HCT116 (cell line): Measurements from ENCODE around the gene DMXL1. TPM values are rescaled to one million over a fixed set of nuclear protein-coding genes. Genes with fewer than 3 reads are reported as not detected.

Source experiments
- ATAC-seq: fragments of 200-7000 bp; cut with Tn5 transposase; 2 replicates; pipeline ENCODE4 v1.9.1; 2020; ENCODE audit warnings: mild to moderate bottlenecking, moderate library complexity
- BruUV-seq: library from RNA; stranded (reverse); fragments of 400-500 nt; replicated peaks from 2 replicates; lab custom pipeline; 2021; lab: Mats Ljungman, UMichigan
- CTCF ChIA-PET: fragments of 300-600 bp; sonication (Branson Sonifier 250); formaldehyde crosslinking; loops from one replicate; lab custom pipeline; 2021; ENCODE audit warnings: antibody characterized with exemption; lab: Charles Lee
- POLR2A ChIA-PET: fragments of 300-600, 350-600 bp; sonication (Branson Sonifier 250); formaldehyde crosslinking; loops from one replicate; lab custom pipeline; 2021; ENCODE audit warnings: antibody characterized with exemption; lab: Charles Lee
- RAD21 ChIA-PET, 2 experiments: fragments of 300-600 bp; sonication (Branson Sonifier 250); formaldehyde crosslinking; loops; one replicate each; lab custom pipeline; 2023; ENCODE audit warnings: low total read pairs in 2 of 2; ENCODE audit not compliant: uncharacterized antibody in 2 of 2, unreplicated experiment in 2 of 2, low non-redundant PET in 1 of 2; lab: Charles Lee
- DNase-seq: peaks from one replicate; pipeline ENCODE4 v3.0.0-alpha.2; 2010; ENCODE audit warnings: low read depth, low spot score
- H2AFZ ChIP-seq: fragments of 200-600 bp; shearing (Covaris generic), sonication (generic); 2 replicates; pipeline ENCODE4 v1.6.1; 2017; ENCODE audit warnings: low read depth, mixed run types, mixed read lengths, antibody characterized with exemption, low read length; ENCODE audit not compliant: poor library complexity, severe bottlenecking
- H3K27ac ChIP-seq: 2 replicates; pipeline ENCODE4 v1.5.1; 2012; ENCODE audit warnings: low read depth, low read length
- H3K27me3 ChIP-seq: fragments of 200-600 bp; sonication (generic); 2 replicates; pipeline ENCODE4 v1.6.1; 2016; ENCODE audit warnings: mixed run types, low read length, mixed read lengths; ENCODE audit not compliant: insufficient read depth
- H3K36me3 ChIP-seq, 2 experiments: fragments of 200-500 bp in 1 of 2; fragments of 200-600 bp in 1 of 2; sonication (Bioruptor generic) in 1 of 2; sonication (generic) in 1 of 2; 2 replicates each; pipeline versions ENCODE4 v1.5.1 to v1.6.1; 2014 to 2016; ENCODE audit warnings: low read length in 2 of 2, inconsistent platforms in 1 of 2, mixed read lengths in 1 of 2, mixed run types in 1 of 2; ENCODE audit not compliant: insufficient read depth in 2 of 2, control insufficient read depth in 1 of 2
- H3K4me1 ChIP-seq, 2 experiments: fragments of 200-600 bp in 1 of 2; sonication (generic) in 1 of 2; 2 replicates each; pipeline versions ENCODE4 v1.5.1 to v1.6.1; 2012 to 2017; ENCODE audit warnings: low read length in 2 of 2, inconsistent platforms in 1 of 2, mild to moderate bottlenecking in 1 of 2, mixed read lengths in 1 of 2, mixed run types in 1 of 2, moderate library complexity in 1 of 2; ENCODE audit not compliant: insufficient read depth in 2 of 2, control insufficient read depth in 1 of 2
- H3K4me2 ChIP-seq: fragments of 200-600 bp; sonication (generic); 2 replicates; pipeline ENCODE4 v1.6.1; 2017; ENCODE audit warnings: mixed run types, low read length, mixed read lengths
- H3K4me3 ChIP-seq, 2 experiments: fragments of 200-600 bp in 1 of 2; sonication (generic) in 1 of 2; replicated peaks in 1 of 2; 2 replicates each; pipeline ENCODE4 v1.5.1; 2011 to 2016; ENCODE audit warnings: low read length in 2 of 2, control low read depth in 1 of 2, low read depth in 1 of 2, mild to moderate bottlenecking in 1 of 2, mixed read lengths in 1 of 2, mixed run types in 1 of 2
- H3K79me2 ChIP-seq: fragments of 200-600 bp; sonication (generic); 2 replicates; pipeline ENCODE4 v1.6.1; 2017; ENCODE audit warnings: mild to moderate bottlenecking, mixed run types, low read length, moderate library complexity, mixed read lengths; ENCODE audit not compliant: insufficient read depth
- H3K9ac ChIP-seq: fragments of 200-600 bp; sonication (generic); 2 replicates; pipeline ENCODE4 v1.6.1; 2016; ENCODE audit warnings: low read length, mixed read lengths
- H3K9me2 ChIP-seq: fragments of 200-600 bp; sonication (generic), shearing (Covaris generic); 2 replicates; pipeline ENCODE4 v1.6.1; 2017; ENCODE audit warnings: mixed run types, mild to moderate bottlenecking, moderate library complexity; ENCODE audit not compliant: insufficient read depth
- H3K9me3 ChIP-seq, 2 experiments: fragments of 200-500 bp in 1 of 2; fragments of 200-600 bp in 1 of 2; sonication (Bioruptor generic) in 1 of 2; sonication (generic) in 1 of 2; 2 replicates each; pipeline ENCODE4 v1.6.1; 2014 to 2017; ENCODE audit warnings: low read length in 2 of 2, mixed read lengths in 2 of 2, inconsistent platforms in 1 of 2, low read depth in 1 of 2, mild to moderate bottlenecking in 1 of 2, mixed run types in 1 of 2, moderate library complexity in 1 of 2; ENCODE audit not compliant: control insufficient read depth in 1 of 2, insufficient read depth in 1 of 2
- H4K20me1 ChIP-seq: fragments of 200-600 bp; sonication (generic), shearing (Covaris generic); 2 replicates; pipeline ENCODE4 v1.6.1; 2017; ENCODE audit warnings: mixed run types, mild to moderate bottlenecking, moderate library complexity; ENCODE audit not compliant: insufficient read depth
- CBX3 ChIP-seq: IDR thresholded peaks from 2 replicates; pipeline ENCODE4 v1.6.1; 2012; ENCODE audit warnings: low read depth
- CEBPB ChIP-seq: IDR thresholded peaks from 2 replicates; pipeline ENCODE4 v1.6.1; 2012; ENCODE audit warnings: low read depth
- CTCF ChIP-seq, 3 experiments: fragments of 200-600 bp in 1 of 3; sonication (generic) in 1 of 3; IDR thresholded peaks in 2 of 3; conservative IDR thresholded peaks in 1 of 3; 2 replicates each; pipeline ENCODE4 v1.5.1; 2012 to 2017; ENCODE audit warnings: low read depth in 2 of 3, low read length in 2 of 3, antibody characterized with exemption in 1 of 3, borderline replicate concordance in 1 of 3, control low read depth in 1 of 3, mild to moderate bottlenecking in 1 of 3, mixed read lengths in 1 of 3, mixed run types in 1 of 3, moderate library complexity in 1 of 3; ENCODE audit not compliant: insufficient read depth in 1 of 3
- EGR1 ChIP-seq: IDR thresholded peaks from 2 replicates; pipeline ENCODE4 v1.6.1; 2012; ENCODE audit warnings: low read depth
- ELF1 ChIP-seq: IDR thresholded peaks from 2 replicates; pipeline ENCODE4 v1.6.1; 2012; ENCODE audit warnings: low read depth, borderline replicate concordance
- EZH2 ChIP-seq: fragments of 200-600 bp; sonication (generic); IDR thresholded peaks from 2 replicates; pipeline ENCODE4 v1.6.1; 2017; ENCODE audit warnings: antibody characterized with exemption, mixed run types
- EZH2phosphoT487 ChIP-seq: fragments of 200-600 bp; IDR thresholded peaks from 2 replicates; pipeline ENCODE4 v1.6.1; 2018; ENCODE audit warnings: antibody characterized with exemption, borderline replicate concordance
- JUND ChIP-seq: IDR thresholded peaks from 2 replicates; pipeline ENCODE4 v1.6.1; 2012
- MAX ChIP-seq: IDR thresholded peaks from 2 replicates; pipeline ENCODE4 v1.6.1; 2012
- POLR2A ChIP-seq: IDR thresholded peaks from 2 replicates; pipeline ENCODE4 v1.7.0; 2011; ENCODE audit warnings: borderline replicate concordance; ENCODE audit not compliant: insufficient read depth, insufficient read length; ENCODE audit errors: extremely low read depth
- POLR2AphosphoS5 ChIP-seq: IDR thresholded peaks from 2 replicates; pipeline ENCODE4 v1.6.1; 2011; ENCODE audit warnings: mild to moderate bottlenecking, low read depth, low read length, moderate library complexity
- RAD21 ChIP-seq: IDR thresholded peaks from 2 replicates; pipeline ENCODE4 v1.6.1; 2012; ENCODE audit warnings: low read depth, mild to moderate bottlenecking
- REST ChIP-seq: IDR thresholded peaks from 2 replicates; pipeline ENCODE4 v1.6.1; 2012; ENCODE audit warnings: low read depth
- SIN3A ChIP-seq: IDR thresholded peaks from 2 replicates; pipeline ENCODE4 v1.6.1; 2012; ENCODE audit warnings: low read depth
- SP1 ChIP-seq: IDR thresholded peaks from 2 replicates; pipeline ENCODE4 v1.6.1; 2012; ENCODE audit warnings: low read depth
- SRF ChIP-seq: IDR thresholded peaks from 2 replicates; pipeline ENCODE4 v1.6.1; 2012; ENCODE audit warnings: low read depth
- TCF7L2 ChIP-seq: IDR thresholded peaks from 2 replicates; pipeline ENCODE4 v1.7.0; 2011; ENCODE audit warnings: borderline replicate concordance, inconsistent platforms; ENCODE audit not compliant: insufficient read depth, insufficient read length; ENCODE audit errors: extremely low read depth
- ZFX ChIP-seq: fragments of 450-650 bp; IDR thresholded peaks from 2 replicates; pipeline ENCODE4 v1.6.1; 2017
- ZNF274 ChIP-seq: fragments of 200-500 bp; sonication (Bioruptor generic); IDR thresholded peaks from 2 replicates; pipeline ENCODE4 v1.6.1; 2014; ENCODE audit warnings: mild to moderate bottlenecking, low read depth, low read length, inconsistent platforms
- intact Hi-C: fragments of 100-400 bp; cut with micrococcal nuclease; formaldehyde crosslinking; loops from 2 replicates; pipeline ENCODE4 v1.10.0; 2022
- total RNA-seq: library from RNA; stranded (reverse); gene quantifications from one replicate; pipeline ENCODE4 v1.2.1, GENCODE V29; 2021; ENCODE audit not compliant: unreplicated experiment
- TF ChIP-seq, protein P1 (sequence below): IDR thresholded peaks from 2 replicates; pipeline ENCODE4 v1.6.1; 2012

DMXL1 gene
- total RNA-seq, 1 experiment from 2014 or later, result 21.1 TPM

DNA sequence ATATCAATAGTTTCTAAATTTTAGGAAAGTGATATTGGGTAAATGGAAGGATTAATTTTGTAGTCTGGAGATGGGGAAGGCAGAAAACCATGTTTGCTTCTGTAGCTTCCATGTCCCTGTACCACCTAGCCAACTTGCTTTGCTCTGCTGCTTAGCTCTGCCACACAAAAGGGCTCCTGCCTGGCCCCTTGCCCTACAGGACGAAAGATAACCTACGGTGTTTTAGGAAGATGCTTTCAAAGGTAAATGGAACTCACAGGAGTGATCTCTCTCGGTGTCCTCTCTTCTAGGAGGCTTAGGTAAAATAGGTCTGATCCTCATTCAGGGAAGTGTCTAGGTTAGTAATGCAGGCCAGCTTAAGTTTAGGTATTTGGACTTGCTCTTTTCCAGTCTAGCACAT is 37.8 kb upstream of the DMXL1 start (continued):
- TF ChIP-seq REST (no peak), EGR1 (no peak)

DNA sequence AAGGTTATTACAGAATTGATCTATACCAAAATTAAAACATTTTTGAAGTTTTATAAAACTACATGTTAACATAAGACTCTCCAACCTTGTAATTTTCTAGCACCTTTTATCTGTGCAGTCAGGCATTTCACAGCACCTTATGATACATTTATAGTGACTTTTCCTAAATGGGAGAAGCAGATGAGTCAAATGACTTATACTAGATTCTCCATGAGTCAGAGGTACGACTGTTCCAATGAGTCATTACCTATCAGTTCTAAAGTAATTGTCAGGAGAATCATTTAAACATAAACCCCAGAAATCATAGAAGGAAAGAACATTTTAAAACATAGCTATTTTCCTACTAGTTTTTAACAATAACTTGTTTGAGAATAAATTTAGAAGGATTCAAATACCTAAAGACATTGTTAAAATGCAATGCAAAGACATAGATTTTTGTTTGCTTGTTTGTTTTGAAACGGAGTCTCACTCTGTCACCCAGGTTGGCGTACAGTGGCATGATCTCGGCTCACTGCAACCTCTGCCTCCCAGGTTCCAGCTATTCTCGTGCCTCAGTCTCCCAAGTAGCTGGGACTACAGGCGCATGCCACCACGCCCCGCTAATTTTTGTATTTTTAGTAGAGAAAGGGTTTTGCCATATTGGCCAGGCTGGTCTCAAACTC is 34.7 kb upstream of the DMXL1 start:
- no TSS peak for BruUV-seq
- no peak for TF ChIP-seq ZNF274
- TF ChIP-seq EZH2, result no peak
- no peak for TF ChIP-seq CTCF (IDR thresholded peaks at IDR 0.05 in 2 of 3, conservative IDR thresholded peaks at IDR 0.05 in 1 of 3; ENCODE audit: borderline replicate concordance in 1 of 3, insufficient read depth in 1 of 3, low read depth in 2 of 3, low read length in 2 of 3)
- peak; percentile 74 for TF ChIP-seq SP1
- 0 out of 2 replicates have a peak, but pooled peaks have one; percentile 27 for TF ChIP-seq SIN3A
- 0 out of 2 replicates have a peak, but pooled peaks have one; percentile 2 for TF ChIP-seq RAD21
- TF ChIP-seq JUND, result peak; percentile 95
- TF ChIP-seq POLR2AphosphoS5, result no peak
- TF ChIP-seq MAX, result peak; percentile 38; the same call in 1 of the 2 replicates
- TF ChIP-seq SRF, result peak; percentile 73
- TF ChIP-seq EZH2phosphoT487, result no peak
- TF ChIP-seq, protein P1, sequence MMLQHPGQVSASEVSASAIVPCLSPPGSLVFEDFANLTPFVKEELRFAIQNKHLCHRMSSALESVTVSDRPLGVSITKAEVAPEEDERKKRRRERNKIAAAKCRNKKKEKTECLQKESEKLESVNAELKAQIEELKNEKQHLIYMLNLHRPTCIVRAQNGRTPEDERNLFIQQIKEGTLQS, result 0 out of 2 replicates have a peak, but pooled peaks have one; percentile 17
- TF ChIP-seq TCF7L2, result no peak
- TF ChIP-seq ELF1, result no peak
- TF ChIP-seq ZFX, result no peak
- peak; percentile 39; the same call in 1 of the 2 replicates for TF ChIP-seq CEBPB
- peak; percentile 74 for TF ChIP-seq CBX3
- TF ChIP-seq POLR2A, result no peak

More for the DNA sequence above, 34.7 kb upstream of the DMXL1 start:
- Histone ChIP-seq H3K36me3 (no peaks in the 10 kb centered on the region), H3K4me3 (no peak overlapping the region), H3K9ac (no peak overlapping the region), H3K79me2 (no peaks in the 10 kb centered on the region), H3K27me3 (no peaks in the 10 kb centered on the region), H3K27ac (no peak overlapping the region), H3K9me2 (no peaks in the 10 kb centered on the region), H3K4me1 (peaks cover 2 to 19% of the 10 kb centered on the region in 2 experiments; a peak in 2 of 4 replicates), H3K4me2 (peak overlapping the region; percentile 62), H4K20me1 (no peaks in the 10 kb centered on the region), H2AFZ (peak overlapping the region; percentile 42), H3K9me3 (no peaks in the 10 kb centered on the region)
- ChIA-PET CTCF (no interaction called here), POLR2A (no interaction called here), RAD21 (no interaction called here)
- intact Hi-C loops, result no loop called here
- peak; percentile 65 for DNase-seq
- ATAC-seq, result peak; percentile 86
